ENCODE data around the gene POLD1.

POLD1 gene

GRCh38 chr19:50371914-50372475 is 12.2 kb upstream of the POLD1 start:
- no peaks in the 10 kb centered on the region for H3K79me2 ChIP-seq (ENCODE audit: low read length)
- no peaks in the 10 kb centered on the region for H3K27me3 ChIP-seq (ENCODE audit: low read depth, low read length)
- no peak overlapping the region for H3K4me3 ChIP-seq (ENCODE audit: low read length)
- H3K9ac ChIP-seq (ENCODE audit: low read length) = no peak overlapping the region
- H3K9me3 ChIP-seq (ENCODE audit: insufficient read depth, low read length) = no peaks in the 10 kb centered on the region
- H3K4me1 ChIP-seq (ENCODE audit: low read length) = peaks cover 16% of the 10 kb centered on the region; the same call in 1 of the 2 replicates
- H3K27ac ChIP-seq (ENCODE audit: low read length) = no peak overlapping the region
- no peaks in the 10 kb centered on the region for H3K36me3 ChIP-seq (replicated peaks; ENCODE audit: low read depth, low read length)
- no peak overlapping the region for H2AFZ ChIP-seq (ENCODE audit: low read depth, low read length)
- TF ChIP-seq EZH2phosphoT487 (IDR thresholded peaks at IDR 0.05; ENCODE audit: low read depth) (no peak), CTCF (IDR thresholded peaks at IDR 0.05; ENCODE audit: low read depth, low read length) (no peak)
- no peaks in the 10 kb centered on the region for H4K20me1 ChIP-seq (ENCODE audit: insufficient read depth, low read length)
- no peak overlapping the region for H3K4me2 ChIP-seq (ENCODE audit: low read length)

GRCh38 chr19:50376166-50377050 is 7.7 kb upstream of the POLD1 start, which contains the start of gene NR1H2:
Gene NR1H2, plus strand, starts transcription at chr19:50376457. Its CDS starts 1,149 bp downstream, at chr19:50377606.
- peaks cover 3% of the 10 kb centered on the region; the same call in 1 of the 2 replicates for H3K4me1 ChIP-seq (ENCODE audit: low read length)
- TF ChIP-seq EZH2phosphoT487 (IDR thresholded peaks at IDR 0.05; ENCODE audit: low read depth) (no peak), CTCF (IDR thresholded peaks at IDR 0.05; ENCODE audit: low read depth, low read length) (no peak)

GRCh38 chr19:50377051-50377461 is 7.1 kb upstream of the POLD1 start:
- H3K36me3 ChIP-seq (replicated peaks; ENCODE audit: low read depth, low read length) = peaks cover 29% of the 10 kb centered on the region
- peak overlapping the region; percentile 48 for H3K4me2 ChIP-seq (ENCODE audit: low read length)
- no peak for TF ChIP-seq CTCF (IDR thresholded peaks at IDR 0.05; ENCODE audit: low read depth, low read length)
- no peak for TF ChIP-seq EZH2phosphoT487 (IDR thresholded peaks at IDR 0.05; ENCODE audit: low read depth)
- no peak overlapping the region for H2AFZ ChIP-seq (ENCODE audit: low read depth, low read length)
- H3K27me3 ChIP-seq (ENCODE audit: low read depth, low read length) = no peaks in the 10 kb centered on the region
- H4K20me1 ChIP-seq (ENCODE audit: insufficient read depth, low read length) = 0 out of 2 replicates have a peak, but pooled peaks cover 4% of the 10 kb centered on the region
- H3K79me2 ChIP-seq (ENCODE audit: low read length) = no peaks in the 10 kb centered on the region
- peaks cover 3% of the 10 kb centered on the region; the same call in 1 of the 2 replicates for H3K4me1 ChIP-seq (ENCODE audit: low read length)
- no peaks in the 10 kb centered on the region for H3K9me3 ChIP-seq (ENCODE audit: insufficient read depth, low read length)
- H3K27ac ChIP-seq (ENCODE audit: low read length) = no peak overlapping the region
- H3K9ac ChIP-seq (ENCODE audit: low read length) = no peak overlapping the region
- H3K4me3 ChIP-seq (ENCODE audit: low read length) = peak overlapping the region; percentile 83

More at GRCh38 chr19:50376166-50377050, 7.7 kb upstream of the POLD1 start, which contains the start of gene NR1H2:
- H3K79me2 ChIP-seq (ENCODE audit: low read length) = no peaks in the 10 kb centered on the region
- 0 out of 2 replicates have a peak, but pooled peaks cover 4% of the 10 kb centered on the region for H4K20me1 ChIP-seq (ENCODE audit: insufficient read depth, low read length)
- peak within 1 kb of the TSS; percentile 79 for H3K4me2 ChIP-seq (ENCODE audit: low read length)
- H3K9ac ChIP-seq (ENCODE audit: low read length) = peak within 1 kb of the TSS; percentile 88
- peak within 1 kb of the TSS; percentile 86 for H3K27ac ChIP-seq (ENCODE audit: low read length)
- peak within 1 kb of the TSS; percentile 83 for H3K4me3 ChIP-seq (ENCODE audit: low read length)
- H2AFZ ChIP-seq (ENCODE audit: low read depth, low read length) = peak within 1 kb of the TSS; percentile 65; the same call in 1 of the 2 replicates
- peaks cover 28% of the 10 kb centered on the region for H3K36me3 ChIP-seq (replicated peaks; ENCODE audit: low read depth, low read length)
- H3K27me3 ChIP-seq (ENCODE audit: low read depth, low read length) = no peaks in the 10 kb centered on the region
- no peaks in the 10 kb centered on the region for H3K9me3 ChIP-seq (ENCODE audit: insufficient read depth, low read length)

GRCh38 chr19:50377517-50377916 is 6.6 kb upstream of the POLD1 start:
- no peak overlapping the region for H3K4me2 ChIP-seq (ENCODE audit: low read length)
- H3K4me3 ChIP-seq (ENCODE audit: low read length) = no peak overlapping the region
- no peak overlapping the region for H2AFZ ChIP-seq (ENCODE audit: low read depth, low read length)
- 0 out of 2 replicates have a peak, but pooled peaks cover 4% of the 10 kb centered on the region for H4K20me1 ChIP-seq (ENCODE audit: insufficient read depth, low read length)
- no peak overlapping the region for H3K9ac ChIP-seq (ENCODE audit: low read length)
- peaks cover 29% of the 10 kb centered on the region for H3K36me3 ChIP-seq (replicated peaks; ENCODE audit: low read depth, low read length)
- H3K79me2 ChIP-seq (ENCODE audit: low read length) = no peaks in the 10 kb centered on the region
- H3K27me3 ChIP-seq (ENCODE audit: low read depth, low read length) = no peaks in the 10 kb centered on the region
- no peaks in the 10 kb centered on the region for H3K9me3 ChIP-seq (ENCODE audit: insufficient read depth, low read length)
- no peak for TF ChIP-seq CTCF (IDR thresholded peaks at IDR 0.05; ENCODE audit: low read depth, low read length)
- TF ChIP-seq EZH2phosphoT487 (IDR thresholded peaks at IDR 0.05; ENCODE audit: low read depth) = no peak
- H3K4me1 ChIP-seq (ENCODE audit: low read length) = peaks cover 3% of the 10 kb centered on the region; the same call in 1 of the 2 replicates
- no peak overlapping the region for H3K27ac ChIP-seq (ENCODE audit: low read length)

Data from OCI-LY3 (cell line).